ENCODE measurements around the gene LPIN1.
"Not testable (repeated sequence)": the region's sequence is repeated elsewhere in the genome, so short reads cannot be mapped to it uniquely, and the experiment has no call there.

LPIN1 gene

GRCh38 chr2:11715987-11716652 lies 30.3 kb upstream of the LPIN1 start:
- DNase-seq, result no peak

GRCh38 chr2:11716689-11717321 lies 29.6 kb upstream of the LPIN1 start:
- DNase-seq, result no peak

- DNase-seq, result no peak
Measured at GRCh38 chr2:11717623-11718022, 28.8 kb upstream of the LPIN1 start.

- DNase-seq, result no peak
Measured at GRCh38 chr2:11718606-11719005, 27.8 kb upstream of the LPIN1 start.

- no peak for DNase-seq
Measured at GRCh38 chr2:11719230-11719977, 27.0 kb upstream of the LPIN1 start.

GRCh38 chr2:11720752-11721151 lies 25.7 kb upstream of the LPIN1 start:
- DNase-seq, result no peak

- DNase-seq, result no peak
Measured at GRCh38 chr2:11722292-11723060, 24.0 kb upstream of the LPIN1 start.

- DNase-seq, result no peak
Measured at GRCh38 chr2:11723061-11723371, 23.4 kb upstream of the LPIN1 start.

GRCh38 chr2:11724151-11724550 lies 22.3 kb upstream of the LPIN1 start:
- DNase-seq, result no peak

GRCh38 chr2:11726384-11726783 lies 20.0 kb upstream of the LPIN1 start:
- DNase-seq, result no peak

- DNase-seq, result no peak
Measured at GRCh38 chr2:11729362-11730212, 16.8 kb upstream of the LPIN1 start.

GRCh38 chr2:11731214-11731984 lies 15.0 kb upstream of the LPIN1 start:
- not testable (repeated sequence) for DNase-seq

- DNase-seq, result no peak
Measured at GRCh38 chr2:11732587-11732986, 13.8 kb upstream of the LPIN1 start.

- not testable (repeated sequence) for DNase-seq
Measured at GRCh38 chr2:11737852-11738251, 8.6 kb upstream of the LPIN1 start.

- peak; percentile 52 for DNase-seq
Measured at GRCh38 chr2:11738589-11739436, 7.6 kb upstream of the LPIN1 start.

- no peak for DNase-seq
Measured at GRCh38 chr2:11740723-11741122, 5.7 kb upstream of the LPIN1 start.

GRCh38 chr2:11742317-11742701 lies 4.1 kb upstream of the LPIN1 start:
- no peak for DNase-seq

GRCh38 chr2:11742702-11743357 lies 3.6 kb upstream of the LPIN1 start:
- no peak for DNase-seq

GRCh38 chr2:11743366-11743765 lies 3.1 kb upstream of the LPIN1 start:
- no peak for DNase-seq

Data from retina (tissue), 1 donor.